WTC11 (cell line): ENCODE measurements around the gene MIB2. TPM values are rescaled to one million over a fixed set of nuclear protein-coding genes. Genes with fewer than 3 reads are reported as not detected.

Source experiments
- ATAC-seq: fragments of 200-7000 bp; cut with Tn5 transposase; 2 replicates; pipeline ENCODE4 v1.10.0; 2021; ENCODE audit warnings: mild to moderate bottlenecking, moderate library complexity
- CTCF ChIA-PET: fragments of 300-600 bp; sonication (Branson Sonifier 250); formaldehyde crosslinking; loops from one replicate; lab custom pipeline; 2021; ENCODE audit warnings: antibody characterized with exemption; lab: Charles Lee
- POLR2A ChIA-PET: fragments of 350-600 bp; sonication (Branson Sonifier 250); formaldehyde crosslinking; loops from one replicate; lab custom pipeline; 2021; ENCODE audit warnings: antibody characterized with exemption; lab: Charles Lee
- DNase-seq: peaks from one replicate; pipeline ENCODE4 v3.0.0; 2021; ENCODE audit warnings: low spot score
- H3K27ac Mint-ChIP-seq: 2 replicates; pipeline ENCODE4 v1.8.0; 2021; ENCODE audit warnings: mixed read lengths
- H3K27me3 Mint-ChIP-seq: 2 replicates; pipeline ENCODE4 v1.8.0; 2021; ENCODE audit warnings: low read depth, mild to moderate bottlenecking, moderate library complexity, mixed read lengths
- H3K36me3 Mint-ChIP-seq: 2 replicates; pipeline ENCODE4 v1.8.0; 2021; ENCODE audit warnings: mixed read lengths
- H3K4me1 Mint-ChIP-seq: 2 replicates; pipeline ENCODE4 v1.8.0; 2022; ENCODE audit warnings: mixed read lengths
- H3K4me3 Mint-ChIP-seq: 2 replicates; pipeline ENCODE4 v1.8.0; 2021; ENCODE audit warnings: mild to moderate bottlenecking, moderate library complexity, mixed read lengths
- H3K9me3 Mint-ChIP-seq: 2 replicates; pipeline ENCODE4 v1.8.0; 2021; ENCODE audit warnings: mixed read lengths
- ARID4B ChIP-seq: sonication (generic); formaldehyde crosslinking; IDR thresholded peaks from 2 replicates; pipeline ENCODE4 v1.8.0; 2023; ENCODE audit warnings: missing genetic modification reagents, mild to moderate bottlenecking, borderline replicate concordance
- ATF2 ChIP-seq: sonication (generic); formaldehyde crosslinking; IDR thresholded peaks from 2 replicates; pipeline ENCODE4 v1.8.1; 2022; ENCODE audit warnings: low read depth, missing genetic modification reagents, borderline replicate concordance
- ELF4 ChIP-seq: sonication (generic); formaldehyde crosslinking; IDR thresholded peaks from 2 replicates; pipeline ENCODE4 v1.8.1; 2022; ENCODE audit warnings: low read depth, mild to moderate bottlenecking, moderate library complexity, missing genetic modification reagents
- FOXJ3 ChIP-seq: sonication (generic); formaldehyde crosslinking; IDR thresholded peaks from 2 replicates; pipeline ENCODE4 v1.9.0; 2021; ENCODE audit warnings: missing genetic modification reagents, mild to moderate bottlenecking, borderline replicate concordance
- FOXP4 ChIP-seq: sonication (generic); formaldehyde crosslinking; IDR thresholded peaks from 2 replicates; pipeline ENCODE4 v1.8.0; 2022; ENCODE audit warnings: mild to moderate bottlenecking, missing genetic modification reagents
- GTF2I ChIP-seq: fragments of 250-450 bp; sonication (Bioruptor Pico); conservative IDR thresholded peaks from 2 replicates; pipeline ENCODE4 v1.4.0; 2021; ENCODE audit warnings: mild to moderate bottlenecking
- MXD4 ChIP-seq: fragments of 250-450 bp; sonication (Bioruptor Pico); IDR thresholded peaks from 2 replicates; pipeline ENCODE4 v1.8.0; 2021; ENCODE audit warnings: mild to moderate bottlenecking, moderate library complexity, borderline replicate concordance
- NFATC4 ChIP-seq: fragments of 250-450 bp; sonication (Bioruptor Pico); IDR thresholded peaks from 2 replicates; pipeline ENCODE4 v1.9.0; 2021; ENCODE audit warnings: mild to moderate bottlenecking
- NR2C2 ChIP-seq: sonication (generic); formaldehyde crosslinking; IDR thresholded peaks from 2 replicates; pipeline ENCODE4 v1.8.0; 2022; ENCODE audit warnings: mild to moderate bottlenecking, missing genetic modification reagents
- PRDM15 ChIP-seq: sonication (generic); formaldehyde crosslinking; IDR thresholded peaks from 2 replicates; pipeline ENCODE4 v1.8.0; 2022; ENCODE audit warnings: missing genetic modification reagents
- SMAD3 ChIP-seq: sonication (generic); formaldehyde crosslinking; IDR thresholded peaks from 2 replicates; pipeline ENCODE4 v1.8.0; 2022; ENCODE audit warnings: missing genetic modification reagents, mild to moderate bottlenecking, borderline replicate concordance
- SOX15 ChIP-seq: fragments of 250-450 bp; sonication (Bioruptor Pico); IDR thresholded peaks from 2 replicates; pipeline ENCODE4 v1.9.0; 2021; ENCODE audit warnings: mild to moderate bottlenecking
- ZBTB21 ChIP-seq: sonication (generic); formaldehyde crosslinking; IDR thresholded peaks from 2 replicates; pipeline ENCODE4 v1.8.1; 2023; ENCODE audit warnings: mild to moderate bottlenecking, missing genetic modification reagents, borderline replicate concordance
- ZMAT4 ChIP-seq: fragments of 250-450 bp; sonication (Bioruptor Pico); IDR thresholded peaks from 2 replicates; pipeline ENCODE4 v1.9.0; 2021; ENCODE audit warnings: mild to moderate bottlenecking
- total RNA-seq: library from RNA; stranded (reverse); gene quantifications from 3 replicates; pipeline ENCODE4 v1.2.3, GENCODE V29; 2021

Gene MIB2
- total RNA-seq, 1 experiment from 2014 or later, result 90.6 TPM

GRCh38 chr1:1666526-1666925 lies 51.2 kb downstream of the MIB2 start:
- no peak overlapping the region for H3K27ac Mint-ChIP-seq
- ATAC-seq (no peak), DNase-seq (no peak)
- no peak for TF ChIP-seq ZBTB21
- no peak for TF ChIP-seq ATF2 (CRISPR knock-in tag)
- no peak for TF ChIP-seq MXD4 (CRISPR knock-in tag)
- no peak for TF ChIP-seq ZMAT4 (CRISPR knock-in tag)
- TF ChIP-seq GTF2I (CRISPR knock-in tag), result no peak
- no peak for TF ChIP-seq FOXP4 (CRISPR knock-in tag)
- TF ChIP-seq ELF4 (CRISPR knock-in tag), result no peak
- TF ChIP-seq PRDM15 (CRISPR knock-in tag), result no peak
- no peak for TF ChIP-seq SOX15 (CRISPR knock-in tag)
- TF ChIP-seq FOXJ3 (CRISPR knock-in tag), result no peak
- no peak overlapping the region for H3K4me3 Mint-ChIP-seq
- H3K9me3 Mint-ChIP-seq, result no peaks in the 10 kb centered on the region
- ChIA-PET CTCF (interaction anchor here (0.7 to 2.2 kb wide), 7 partner anchors 12 to 52 kb away, joined by 3 to 48 read pairs (median 6); partner anchors contain the start of gene MIB2), POLR2A (no interaction called here)
- no peaks in the 10 kb centered on the region for H3K4me1 Mint-ChIP-seq
- H3K36me3 Mint-ChIP-seq, result peaks cover 25% of the 10 kb centered on the region
- no peaks in the 10 kb centered on the region for H3K27me3 Mint-ChIP-seq

- H3K4me1 Mint-ChIP-seq, result no peaks in the 10 kb centered on the region
- ATAC-seq (no peak), DNase-seq (no peak)
- POLR2A ChIA-PET, result no interaction called here
- no peaks in the 10 kb centered on the region for H3K27me3 Mint-ChIP-seq
- CTCF ChIA-PET, result interaction anchor here (1.9 kb wide), 1 partner anchor 9 kb away, joined by 15 read pairs; no protein-coding TSS in a partner anchor
- TF ChIP-seq ATF2 (CRISPR knock-in tag) (no peak), NR2C2 (CRISPR knock-in tag) (no peak), NFATC4 (CRISPR knock-in tag) (no peak), SMAD3 (CRISPR knock-in tag) (no peak), ARID4B (CRISPR knock-in tag) (no peak)
- peaks cover 39% of the 10 kb centered on the region for H3K36me3 Mint-ChIP-seq
- no peaks in the 10 kb centered on the region for H3K9me3 Mint-ChIP-seq
- H3K4me3 Mint-ChIP-seq, result no peak overlapping the region
- no peak overlapping the region for H3K27ac Mint-ChIP-seq
These were observed 54.5 kb downstream of the MIB2 start for GRCh38 chr1:1669468-1670440.
